ENCODE measurements around the gene ROR1.

- TF ChIP-seq CTCF (IDR thresholded peaks at IDR 0.05; ENCODE audit: borderline replicate concordance, extremely low read depth, low read length, poor library complexity, severe bottlenecking) (no peak), EZH2 (IDR thresholded peaks at IDR 0.05; ENCODE audit: borderline replicate concordance, low read depth, low read length, severe bottlenecking) (no peak)
Observed at GRCh38 chr1:64072089-64072793, 298.4 kb downstream of the ROR1 start.
